ENCODE measurements around the gene CMC2.

Gene CMC2

DNA sequence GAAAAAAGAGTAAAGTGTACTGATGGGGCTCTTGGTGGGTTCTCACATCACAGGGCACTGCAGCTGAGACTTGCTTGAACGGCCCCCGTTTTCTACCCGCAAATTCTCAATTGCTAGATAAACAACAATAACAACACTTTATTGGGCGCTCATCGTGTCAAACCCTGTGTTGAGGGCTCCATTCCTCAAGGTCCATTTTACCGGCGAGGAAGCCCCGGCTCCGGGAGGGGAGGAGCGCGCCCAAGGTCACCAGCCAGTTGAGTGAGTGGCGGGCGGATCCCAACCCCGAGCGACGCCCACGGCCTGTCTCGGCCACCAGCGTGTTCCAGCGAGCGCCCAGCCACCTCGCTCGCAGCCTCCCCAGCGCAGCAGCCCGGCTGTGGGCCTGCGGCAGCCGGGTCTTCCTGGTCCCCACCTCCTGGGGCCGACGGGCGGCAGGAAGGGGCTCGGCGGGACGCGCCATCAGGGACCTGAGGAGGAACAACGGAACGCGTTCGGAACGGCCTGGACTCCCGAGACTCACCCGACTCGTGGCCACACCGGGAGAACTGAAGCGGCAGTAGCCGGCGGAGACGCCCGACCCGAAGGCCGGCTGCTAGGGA, 373 bp downstream of the CMC2 start:
- H3K9me3 ChIP-seq (ENCODE audit: insufficient read depth, low read length): no peaks in the 10 kb centered on the region
- peak overlapping the region; percentile 85 for H3K4me2 ChIP-seq (ENCODE audit: low read depth, low read length, poor library complexity, severe bottlenecking)
- peak overlapping the region; percentile 92 for H3K27ac ChIP-seq (ENCODE audit: low read depth, low read length)
- TF ChIP-seq CTCF (IDR thresholded peaks at IDR 0.05; ENCODE audit: insufficient read depth, low read length, poor library complexity, severe bottlenecking) (no peak), EZH2phosphoT487 (conservative IDR thresholded peaks at IDR 0.05; ENCODE audit: low read length) (no peak)
- peaks cover 90% of the 10 kb centered on the region for H3K79me2 ChIP-seq (ENCODE audit: insufficient read depth, low read length)
- peaks cover 10% of the 10 kb centered on the region; the same call in 1 of the 2 replicates for H3F3A ChIP-seq (ENCODE audit: insufficient read depth)
- peak overlapping the region; percentile 95 for H3K9ac ChIP-seq (ENCODE audit: low read length)
- no peaks in the 10 kb centered on the region for H3K36me3 ChIP-seq (ENCODE audit: low read length)
- peak overlapping the region; percentile 86 for H2AFZ ChIP-seq (ENCODE audit: low read depth, low read length, severe bottlenecking)
- H4K20me1 ChIP-seq (ENCODE audit: low read depth, low read length): peaks cover 32% of the 10 kb centered on the region
- no peaks in the 10 kb centered on the region for H3K9me2 ChIP-seq (replicated peaks; ENCODE audit: insufficient read depth, low read length)
- H3K4me3 ChIP-seq (ENCODE audit: insufficient read depth, low read length, poor library complexity, severe bottlenecking): peak overlapping the region; percentile 75
- no peaks in the 10 kb centered on the region for H3K27me3 ChIP-seq (ENCODE audit: low read length)

DNA sequence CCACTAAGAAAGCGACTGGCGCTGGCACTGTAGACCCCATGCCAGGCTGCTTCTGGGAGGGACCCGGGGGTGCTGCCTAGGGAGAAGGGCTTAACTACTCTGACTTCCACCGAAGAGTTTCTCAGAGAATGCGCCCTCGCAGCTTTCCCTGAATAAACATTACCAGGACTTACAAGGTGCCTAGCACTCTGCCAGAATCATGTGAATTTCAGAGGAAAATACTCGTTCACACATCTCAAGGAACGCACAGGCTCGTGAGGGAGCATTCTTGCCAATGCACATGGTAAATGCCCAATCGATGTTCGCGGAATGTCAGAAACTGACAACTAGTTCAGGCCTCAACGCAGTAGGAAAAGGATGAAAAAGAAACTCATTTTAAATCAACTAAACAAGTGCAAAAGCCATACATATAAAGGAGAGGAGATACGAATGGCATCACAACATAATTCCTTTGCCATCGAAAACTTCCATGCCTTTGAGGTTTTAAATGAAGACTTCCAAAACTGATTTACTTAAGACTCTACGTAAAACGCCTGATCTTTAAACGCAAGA, 999 bp downstream of the CMC2 start:
- Histone ChIP-seq H3K9me3 (ENCODE audit: insufficient read depth, low read length) (no peaks in the 10 kb centered on the region), H4K20me1 (ENCODE audit: low read depth, low read length) (peaks cover 37% of the 10 kb centered on the region), H3K4me3 (ENCODE audit: insufficient read depth, low read length, poor library complexity, severe bottlenecking) (peak overlapping the region; percentile 75), H2AFZ (ENCODE audit: low read depth, low read length, severe bottlenecking) (no peak overlapping the region), H3K27ac (ENCODE audit: low read depth, low read length) (peak overlapping the region; percentile 92; the same call in 1 of the 2 replicates), H3K79me2 (ENCODE audit: insufficient read depth, low read length) (peaks cover 90% of the 10 kb centered on the region), H3K9ac (ENCODE audit: low read length) (peak overlapping the region; percentile 95), H3K27me3 (ENCODE audit: low read length) (no peaks in the 10 kb centered on the region), H3K36me3 (ENCODE audit: low read length) (no peaks in the 10 kb centered on the region), H3K4me2 (ENCODE audit: low read depth, low read length, poor library complexity, severe bottlenecking) (peak overlapping the region; percentile 85), H3K9me2 (replicated peaks; ENCODE audit: insufficient read depth, low read length) (no peaks in the 10 kb centered on the region), H3F3A (ENCODE audit: insufficient read depth) (peaks cover 10% of the 10 kb centered on the region; the same call in 1 of the 2 replicates)
- TF ChIP-seq CTCF (IDR thresholded peaks at IDR 0.05; ENCODE audit: insufficient read depth, low read length, poor library complexity, severe bottlenecking): no peak
- no peak for TF ChIP-seq EZH2phosphoT487 (conservative IDR thresholded peaks at IDR 0.05; ENCODE audit: low read length)

DNA sequence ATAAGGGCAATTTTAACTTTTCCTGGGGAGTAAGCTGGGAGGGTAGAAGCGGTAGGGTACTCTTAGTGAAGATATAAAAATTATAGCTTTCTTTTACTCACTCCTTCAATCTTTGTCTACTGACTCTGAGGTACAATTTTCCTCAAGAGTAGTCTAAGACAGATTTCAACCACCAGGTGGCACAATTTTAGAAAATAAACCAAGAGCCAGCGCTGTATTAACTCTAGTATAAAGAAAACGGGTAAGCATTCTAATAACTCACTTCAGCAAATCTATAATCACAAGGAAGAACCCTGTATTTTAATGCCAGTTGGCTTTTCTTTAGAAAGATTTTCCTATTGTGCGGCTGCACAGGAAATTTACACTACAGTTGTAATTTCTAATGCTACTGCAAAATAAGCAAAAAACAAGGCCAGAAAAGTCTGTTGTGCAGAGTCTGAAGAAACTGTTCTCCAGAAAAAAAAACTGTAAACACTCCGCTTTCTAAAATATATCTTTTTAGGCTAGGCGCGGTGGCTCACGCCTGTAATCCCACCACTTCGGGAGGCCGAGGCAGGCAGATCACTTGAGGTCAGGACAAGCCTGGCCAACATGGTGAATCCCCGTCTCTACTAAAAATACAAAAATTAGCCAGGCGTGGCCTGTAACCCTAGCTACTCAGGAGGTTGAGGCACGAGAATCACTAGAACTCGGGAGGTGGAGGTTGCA, 1.9 kb downstream of the CMC2 start:
- Histone ChIP-seq H3K79me2 (ENCODE audit: insufficient read depth, low read length) (peaks cover 90% of the 10 kb centered on the region), H3K27ac (ENCODE audit: low read depth, low read length) (no peak overlapping the region), H3F3A (ENCODE audit: insufficient read depth) (peaks cover 10% of the 10 kb centered on the region; the same call in 1 of the 2 replicates), H2AFZ (ENCODE audit: low read depth, low read length, severe bottlenecking) (no peak overlapping the region), H3K9me3 (ENCODE audit: insufficient read depth, low read length) (no peaks in the 10 kb centered on the region), H3K9me2 (replicated peaks; ENCODE audit: insufficient read depth, low read length) (no peaks in the 10 kb centered on the region), H3K4me3 (ENCODE audit: insufficient read depth, low read length, poor library complexity, severe bottlenecking) (peak overlapping the region; percentile 75), H3K27me3 (ENCODE audit: low read length) (no peaks in the 10 kb centered on the region), H4K20me1 (ENCODE audit: low read depth, low read length) (peaks cover 37% of the 10 kb centered on the region), H3K36me3 (ENCODE audit: low read length) (no peaks in the 10 kb centered on the region), H3K9ac (ENCODE audit: low read length) (peak overlapping the region; percentile 34; the same call in 1 of the 2 replicates), H3K4me2 (ENCODE audit: low read depth, low read length, poor library complexity, severe bottlenecking) (peak overlapping the region; percentile 85)
- TF ChIP-seq EZH2phosphoT487 (conservative IDR thresholded peaks at IDR 0.05; ENCODE audit: low read length) (no peak), CTCF (IDR thresholded peaks at IDR 0.05; ENCODE audit: insufficient read depth, low read length, poor library complexity, severe bottlenecking) (peak; percentile 67)

All from SU-DHL-6 (cell line).